ENCODE measurements around the gene ADD3. TPM values are rescaled to one million over a fixed set of nuclear protein-coding genes. Genes with fewer than 3 reads are reported as not detected.
"Not testable (repeated sequence)": the region's sequence is repeated elsewhere in the genome, so short reads cannot be mapped to it uniquely, and the experiment has no call there.

ADD3 gene
- total RNA-seq, 3 donors from 2014 or later (not counting 1 experiment from before 2014, with no cell fraction given), result 341 to 437 (median 344) TPM

DNA sequence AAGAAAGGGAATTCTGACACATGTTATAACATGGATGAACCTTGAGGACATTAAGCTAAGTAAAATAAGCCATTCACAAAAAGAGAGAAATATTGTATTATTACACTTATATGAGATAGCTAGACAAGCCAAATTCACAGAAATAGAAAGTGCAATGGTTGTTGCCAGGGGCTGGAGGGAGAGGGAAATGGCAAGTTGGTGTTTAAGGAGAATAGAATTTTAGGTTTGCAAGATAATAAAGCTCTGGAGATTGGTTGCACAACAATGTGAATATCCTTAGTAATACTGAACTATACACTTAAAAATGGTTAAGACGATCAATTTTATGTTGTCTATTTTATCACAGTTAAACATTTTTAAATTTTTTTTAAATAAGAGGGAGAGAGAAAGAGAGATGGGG, 25.0 kb upstream of the ADD3 start:
- H3K4me3 ChIP-seq (ENCODE audit: low read length), result no peak overlapping the region
- no peaks in the 10 kb centered on the region for H3K9me3 Mint-ChIP-seq
- ATAC-seq (no peak), DNase-seq (no peak)
- no peak overlapping the region for H3K27ac ChIP-seq (ENCODE audit: low read length)
- H3K4me1 ChIP-seq (ENCODE audit: control insufficient read depth, insufficient read depth, low read length), result no peaks in the 10 kb centered on the region
- TF ChIP-seq, protein P1, sequence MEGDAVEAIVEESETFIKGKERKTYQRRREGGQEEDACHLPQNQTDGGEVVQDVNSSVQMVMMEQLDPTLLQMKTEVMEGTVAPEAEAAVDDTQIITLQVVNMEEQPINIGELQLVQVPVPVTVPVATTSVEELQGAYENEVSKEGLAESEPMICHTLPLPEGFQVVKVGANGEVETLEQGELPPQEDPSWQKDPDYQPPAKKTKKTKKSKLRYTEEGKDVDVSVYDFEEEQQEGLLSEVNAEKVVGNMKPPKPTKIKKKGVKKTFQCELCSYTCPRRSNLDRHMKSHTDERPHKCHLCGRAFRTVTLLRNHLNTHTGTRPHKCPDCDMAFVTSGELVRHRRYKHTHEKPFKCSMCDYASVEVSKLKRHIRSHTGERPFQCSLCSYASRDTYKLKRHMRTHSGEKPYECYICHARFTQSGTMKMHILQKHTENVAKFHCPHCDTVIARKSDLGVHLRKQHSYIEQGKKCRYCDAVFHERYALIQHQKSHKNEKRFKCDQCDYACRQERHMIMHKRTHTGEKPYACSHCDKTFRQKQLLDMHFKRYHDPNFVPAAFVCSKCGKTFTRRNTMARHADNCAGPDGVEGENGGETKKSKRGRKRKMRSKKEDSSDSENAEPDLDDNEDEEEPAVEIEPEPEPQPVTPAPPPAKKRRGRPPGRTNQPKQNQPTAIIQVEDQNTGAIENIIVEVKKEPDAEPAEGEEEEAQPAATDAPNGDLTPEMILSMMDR (IDR thresholded peaks at IDR 0.05), result no peak
- no peaks in the 10 kb centered on the region for H3K9me3 ChIP-seq (ENCODE audit: control insufficient read depth, insufficient read depth, low read length)
- intact Hi-C loops (cut with micrococcal nuclease), result no loop called here
- H3K27me3 Mint-ChIP-seq (ENCODE audit: low read depth in 2 of 2), result peaks cover 3 to 16% of the 10 kb centered on the region in 2 donors
- no peaks in the 10 kb centered on the region for H3K27me3 ChIP-seq (ENCODE audit: control insufficient read depth, insufficient read depth, low read length)
- H3K36me3 ChIP-seq (ENCODE audit: control insufficient read depth, insufficient read depth, low read length), result no peaks in the 10 kb centered on the region
- no CpG with 5 or more reads among the region's 1 CpG for WGBS (ENCODE audit: insufficient coverage)
- H3K27ac Mint-ChIP-seq, result no peak overlapping the region
- H3K4me3 Mint-ChIP-seq, result no peak overlapping the region
- no peaks in the 10 kb centered on the region for H3K36me3 Mint-ChIP-seq
- no peaks in the 10 kb centered on the region for H3K4me1 Mint-ChIP-seq

DNA sequence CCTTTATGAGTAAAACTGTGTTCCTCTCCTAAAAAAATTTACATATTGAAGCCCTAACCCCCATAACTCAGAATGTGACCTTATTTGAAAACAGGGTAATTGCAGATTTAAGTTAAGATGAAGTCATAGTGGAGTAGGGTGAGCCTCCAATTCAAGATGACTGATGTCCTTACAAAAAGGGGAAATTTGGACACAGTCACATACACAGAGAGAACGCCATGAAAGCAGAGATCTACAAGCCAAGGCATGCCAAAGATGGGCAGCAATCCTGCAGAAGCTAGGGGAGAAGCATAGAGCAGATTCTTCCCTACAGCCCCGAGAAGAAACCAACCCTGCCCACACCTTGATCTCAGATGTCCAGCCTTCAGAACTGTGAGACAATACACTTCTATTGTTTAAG, 23.8 kb upstream of the ADD3 start:
- Histone ChIP-seq H3K27ac (ENCODE audit: low read length) (no peak overlapping the region), H3K4me1 (ENCODE audit: control insufficient read depth, insufficient read depth, low read length) (no peaks in the 10 kb centered on the region), H3K27me3 (ENCODE audit: control insufficient read depth, insufficient read depth, low read length) (no peaks in the 10 kb centered on the region), H3K36me3 (ENCODE audit: control insufficient read depth, insufficient read depth, low read length) (no peaks in the 10 kb centered on the region), H3K9me3 (ENCODE audit: control insufficient read depth, insufficient read depth, low read length) (no peaks in the 10 kb centered on the region), H3K4me3 (ENCODE audit: low read length) (no peak overlapping the region)
- Mint-ChIP-seq H3K9me3 (no peaks in the 10 kb centered on the region), H3K27me3 (ENCODE audit: low read depth in 2 of 2) (peaks cover 3 to 25% of the 10 kb centered on the region in 2 donors), H3K4me1 (no peaks in the 10 kb centered on the region), H3K4me3 (no peak overlapping the region), H3K27ac (no peak overlapping the region), H3K36me3 (no peaks in the 10 kb centered on the region)
- WGBS (ENCODE audit: insufficient coverage), result 85% methylated on average over 2 of the region's 2 CpGs
- TF ChIP-seq, protein P1 (IDR thresholded peaks at IDR 0.05), result no peak
- intact Hi-C loops (cut with micrococcal nuclease), result no loop called here
- no peak for ATAC-seq
- DNase-seq, result no peak

DNA sequence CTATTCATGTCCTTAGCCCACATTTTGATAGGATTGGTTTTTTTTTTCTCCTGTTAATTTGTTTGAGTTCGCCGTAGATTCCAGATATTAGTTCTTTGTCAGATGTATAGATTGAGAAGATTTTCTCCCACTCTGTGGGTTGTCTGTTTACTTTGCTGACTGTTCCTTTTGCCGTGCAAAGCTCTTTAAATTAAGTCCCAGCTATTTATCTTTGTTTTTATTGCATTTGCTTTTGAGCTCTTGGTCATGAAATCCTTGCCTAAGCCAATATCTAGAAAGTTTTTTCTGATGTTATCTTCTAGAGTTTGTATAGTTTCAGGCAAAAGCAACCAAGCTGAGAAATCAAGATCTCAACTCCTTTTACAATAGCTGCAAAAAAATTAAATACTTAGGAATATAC, 22.0 kb upstream of the ADD3 start:
- intact Hi-C loops (cut with micrococcal nuclease); H3K4me3 ChIP-seq (ENCODE audit: low read length); H3K36me3 ChIP-seq (ENCODE audit: control insufficient read depth, insufficient read depth, low read length); H3K9me3 Mint-ChIP-seq; H3K4me3 Mint-ChIP-seq; H3K4me1 ChIP-seq (ENCODE audit: control insufficient read depth, insufficient read depth, low read length); H3K27ac ChIP-seq (ENCODE audit: low read length); H3K27me3 ChIP-seq (ENCODE audit: control insufficient read depth, insufficient read depth, low read length); H3K9me3 ChIP-seq (ENCODE audit: control insufficient read depth, insufficient read depth, low read length); ATAC-seq; H3K36me3 Mint-ChIP-seq; DNase-seq; H3K27ac Mint-ChIP-seq; H3K4me1 Mint-ChIP-seq: not testable (repeated sequence)
- H3K27me3 Mint-ChIP-seq (ENCODE audit: low read depth in 2 of 2), result peaks cover 3 to 22% of the 10 kb centered on the region in 2 donors
- 84% methylated on average over 3 of the region's 3 CpGs for WGBS (ENCODE audit: insufficient coverage)

DNA sequence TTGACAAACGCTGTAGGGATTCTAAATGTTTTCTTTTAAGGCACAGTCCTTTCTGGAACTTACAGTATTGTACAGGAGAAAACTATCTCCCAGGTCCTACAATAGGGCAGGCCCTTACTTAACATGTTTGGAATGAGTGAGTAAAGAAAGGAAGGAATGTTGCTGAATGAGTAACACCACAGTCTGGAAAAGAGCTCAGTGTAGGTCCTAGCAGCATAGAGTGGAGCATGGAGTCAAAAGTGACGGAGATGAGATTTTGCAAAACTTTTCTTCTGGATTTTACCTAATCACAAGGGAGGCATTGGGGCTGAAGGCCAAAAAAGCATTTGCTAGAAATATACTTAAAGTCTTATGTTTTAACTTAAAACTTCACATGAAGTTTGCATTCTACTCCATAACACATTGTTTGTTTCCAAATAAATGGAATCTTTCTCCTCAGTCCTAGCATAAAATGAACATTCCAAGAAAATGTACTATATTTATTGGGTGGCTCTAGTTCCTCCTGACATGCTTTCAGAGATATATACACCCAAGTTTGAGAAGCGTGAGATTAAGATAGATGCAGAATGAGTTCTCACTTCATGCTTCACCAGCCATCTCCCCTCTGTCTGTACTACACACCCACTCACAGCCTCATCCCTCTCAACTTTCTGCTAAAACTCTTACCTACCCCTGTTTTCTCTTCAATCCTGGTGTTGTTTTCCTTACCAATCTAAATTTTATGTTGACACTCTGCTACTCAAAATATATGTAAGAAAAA, 20.2 kb upstream of the ADD3 start:
- H3K27ac ChIP-seq (ENCODE audit: low read length), result no peak overlapping the region
- H3K9me3 ChIP-seq (ENCODE audit: control insufficient read depth, insufficient read depth, low read length), result no peaks in the 10 kb centered on the region
- Mint-ChIP-seq H3K4me1 (no peaks in the 10 kb centered on the region), H3K4me3 (no peak overlapping the region), H3K9me3 (no peaks in the 10 kb centered on the region), H3K27me3 (ENCODE audit: low read depth in 2 of 2) (peaks cover 3 to 16% of the 10 kb centered on the region in 2 donors), H3K27ac (no peak overlapping the region), H3K36me3 (no peaks in the 10 kb centered on the region)
- intact Hi-C loops (cut with micrococcal nuclease), result no loop called here
- DNase-seq, result no peak
- H3K4me3 ChIP-seq (ENCODE audit: low read length), result no peak overlapping the region
- H3K36me3 ChIP-seq (ENCODE audit: control insufficient read depth, insufficient read depth, low read length), result no peaks in the 10 kb centered on the region
- H3K27me3 ChIP-seq (ENCODE audit: control insufficient read depth, insufficient read depth, low read length), result no peaks in the 10 kb centered on the region
- no peaks in the 10 kb centered on the region for H3K4me1 ChIP-seq (ENCODE audit: control insufficient read depth, insufficient read depth, low read length)
- TF ChIP-seq, protein P1 (IDR thresholded peaks at IDR 0.05), result no peak
- WGBS (ENCODE audit: insufficient coverage), result 94% methylated on average over 2 of the region's 3 CpGs
- no peak for ATAC-seq

Measured in natural killer cell (primary cell).